Activated naive CD8-positive, alpha-beta T cell treated with anti-CD3 and anti-CD28 coated beads, Interleukin-2, amount 10 ng/mL, durations not matched to agents 7 days and 5 days (primary cell): ENCODE measurements around the gene CASD1. TPM values are rescaled to one million over a fixed set of nuclear protein-coding genes. Genes with fewer than 3 reads are reported as not detected.

Experiments used
- ATAC-seq: fragments of 150-1000 bp; cut with Tn5 transposase; one replicate; pipeline ENCODE4 v1.10.0; 2021; ENCODE audit warnings: low read depth, moderate library complexity
- POLR2A ChIA-PET: fragments of 350-600 bp; sonication (Branson Sonifier 250); formaldehyde crosslinking; loops from one replicate; lab custom pipeline; 2021; ENCODE audit warnings: antibody characterized with exemption; lab: Charles Lee
- DNase-seq: peaks from one replicate; pipeline ENCODE4 v3.0.0; 2021
- H3K27ac Mint-ChIP-seq: one replicate; pipeline ENCODE4 v1.8.0; 2022; ENCODE audit warnings: mild to moderate bottlenecking, mixed read lengths
- H3K27me3 Mint-ChIP-seq: one replicate; pipeline ENCODE4 v1.8.0; 2022; ENCODE audit warnings: mild to moderate bottlenecking, moderate library complexity, mixed read lengths
- H3K36me3 Mint-ChIP-seq: one replicate; pipeline ENCODE4 v1.8.0; 2021; ENCODE audit warnings: mild to moderate bottlenecking, mixed read lengths
- H3K4me1 Mint-ChIP-seq: one replicate; pipeline ENCODE4 v1.8.0; 2021; ENCODE audit warnings: mixed read lengths
- H3K4me3 Mint-ChIP-seq: one replicate; pipeline ENCODE4 v1.8.0; 2022; ENCODE audit warnings: mild to moderate bottlenecking, moderate library complexity, mixed read lengths
- H3K9me3 Mint-ChIP-seq: one replicate; pipeline ENCODE4 v1.8.0; 2021; ENCODE audit warnings: mixed read lengths
- total RNA-seq, 2 experiments: library from RNA; stranded (reverse); gene quantifications; one replicate each; pipeline ENCODE4 v1.2.3, GENCODE V29; 2021

CASD1 gene
- total RNA-seq = 10 to 100 TPM; 17.5 to 17.8 TPM

GRCh38 chr7:94509264-94509886 is at the start of gene CASD1:
TSS of gene CASD1 (plus strand) at chr7:94509809. CDS start at chr7:94510085, 276 bp downstream.
- Mint-ChIP-seq H3K9me3 (no peaks in the 10 kb centered on the region), H3K27me3 (no peaks in the 10 kb centered on the region), H3K4me1 (peaks cover 23% of the 10 kb centered on the region), H3K4me3 (peak within 1 kb of the TSS; percentile 87), H3K36me3 (peaks cover 15% of the 10 kb centered on the region), H3K27ac (peak within 1 kb of the TSS; percentile 88)
- DNase-seq = no peak
- POLR2A ChIA-PET = interaction anchor here (1.4 kb wide), 1 partner anchor 148 kb away, joined by 4 read pairs; no protein-coding TSS in a partner anchor
- ATAC-seq = peak; percentile 74

DNA sequence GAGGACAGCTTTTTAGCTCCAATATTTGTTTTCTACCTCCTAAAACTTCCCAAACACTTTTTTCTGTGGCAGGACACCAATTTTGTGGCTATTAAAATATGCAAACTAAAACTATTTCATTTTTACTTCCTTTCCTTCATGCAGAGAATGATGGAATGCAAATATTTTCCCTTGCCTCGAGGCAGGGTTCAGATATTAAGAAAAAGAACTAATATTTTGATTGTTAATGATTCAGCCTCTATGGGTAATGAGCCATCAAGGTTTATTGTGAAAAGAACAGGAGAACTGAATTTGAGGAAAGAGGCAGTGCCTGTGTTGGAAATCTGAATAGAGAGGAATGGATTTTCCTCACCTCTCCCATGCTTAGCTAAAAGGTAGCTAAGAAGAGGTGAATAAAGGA is 43.1 kb upstream of the CASD1 start:
- DNase-seq = no peak
- POLR2A ChIA-PET = no interaction called here
- H3K27me3 Mint-ChIP-seq = peaks cover 3% of the 10 kb centered on the region
- peaks cover 3% of the 10 kb centered on the region for H3K9me3 Mint-ChIP-seq
- H3K4me3 Mint-ChIP-seq = no peak overlapping the region
- no peak overlapping the region for H3K27ac Mint-ChIP-seq
- ATAC-seq = no peak
- no peaks in the 10 kb centered on the region for H3K4me1 Mint-ChIP-seq
- no peaks in the 10 kb centered on the region for H3K36me3 Mint-ChIP-seq

DNA sequence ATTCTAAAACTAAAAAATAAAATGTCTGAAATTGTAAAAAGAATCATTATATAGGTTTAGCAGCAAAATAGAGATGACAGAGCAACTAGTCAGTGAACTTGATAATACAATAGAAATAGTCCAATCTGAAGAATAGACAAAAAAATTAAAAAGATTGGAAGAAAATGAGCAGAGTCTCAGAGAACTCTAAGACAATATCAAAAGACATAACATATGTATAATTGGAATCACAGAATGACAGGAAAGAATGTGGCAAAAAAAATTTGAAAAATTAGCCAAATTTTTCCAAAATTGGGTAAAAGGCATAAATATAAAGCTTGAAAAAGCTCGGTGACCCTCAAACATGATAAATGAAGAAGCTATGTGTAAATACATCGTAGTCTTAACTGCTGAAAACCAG is 38.0 kb upstream of the CASD1 start:
- peaks cover 3% of the 10 kb centered on the region for H3K9me3 Mint-ChIP-seq
- peaks cover 8% of the 10 kb centered on the region for H3K27me3 Mint-ChIP-seq
- H3K4me3 Mint-ChIP-seq = no peak overlapping the region
- no peak for ATAC-seq
- H3K4me1 Mint-ChIP-seq = no peaks in the 10 kb centered on the region
- no peak overlapping the region for H3K27ac Mint-ChIP-seq
- no peak for DNase-seq
- no peaks in the 10 kb centered on the region for H3K36me3 Mint-ChIP-seq
- POLR2A ChIA-PET = no interaction called here

GRCh38 chr7:94472608-94473007 is 37.0 kb upstream of the CASD1 start:
- ATAC-seq (no peak), DNase-seq (no peak)
- Mint-ChIP-seq H3K27me3 (peaks cover 10% of the 10 kb centered on the region), H3K4me3 (no peak overlapping the region), H3K27ac (no peak overlapping the region), H3K9me3 (peaks cover 3% of the 10 kb centered on the region), H3K36me3 (no peaks in the 10 kb centered on the region), H3K4me1 (no peaks in the 10 kb centered on the region)
- POLR2A ChIA-PET = no interaction called here

- ATAC-seq (no peak), DNase-seq (no peak)
- Mint-ChIP-seq H3K4me1 (no peaks in the 10 kb centered on the region), H3K4me3 (no peak overlapping the region), H3K27ac (no peak overlapping the region), H3K27me3 (peaks cover 12% of the 10 kb centered on the region), H3K36me3 (no peaks in the 10 kb centered on the region), H3K9me3 (no peaks in the 10 kb centered on the region)
- POLR2A ChIA-PET = no interaction called here
Observed at GRCh38 chr7:94476251-94476840, 33.3 kb upstream of the CASD1 start.

DNA sequence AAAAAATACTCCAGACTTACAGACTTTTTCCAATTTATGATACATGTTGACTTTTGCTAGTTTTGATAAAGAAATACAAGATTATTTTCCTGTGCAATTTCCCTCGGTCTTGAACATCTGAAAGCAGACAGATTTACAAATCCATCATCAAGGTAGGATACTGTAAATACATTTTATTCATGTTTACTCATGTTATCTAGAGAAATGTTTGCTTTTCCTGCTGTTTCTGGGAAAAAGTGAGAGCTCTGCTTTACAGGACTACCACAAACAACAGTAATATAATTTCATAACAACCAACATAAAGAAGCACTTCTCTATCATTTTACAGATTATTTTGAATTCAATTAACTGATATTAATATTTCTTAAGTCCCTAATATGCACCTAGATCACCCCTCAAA is 31.7 kb upstream of the CASD1 start:
- no peak for ATAC-seq
- Mint-ChIP-seq H3K4me3 (no peak overlapping the region), H3K27me3 (peaks cover 12% of the 10 kb centered on the region), H3K9me3 (no peaks in the 10 kb centered on the region), H3K27ac (no peak overlapping the region), H3K4me1 (no peaks in the 10 kb centered on the region), H3K36me3 (no peaks in the 10 kb centered on the region)
- DNase-seq = no peak
- POLR2A ChIA-PET = no interaction called here

- Mint-ChIP-seq H3K9me3 (no peaks in the 10 kb centered on the region), H3K4me1 (no peaks in the 10 kb centered on the region), H3K27ac (no peak overlapping the region), H3K27me3 (peaks cover 14% of the 10 kb centered on the region), H3K36me3 (no peaks in the 10 kb centered on the region), H3K4me3 (no peak overlapping the region)
- POLR2A ChIA-PET = no interaction called here
- DNase-seq (no peak), ATAC-seq (no peak)
Observed at GRCh38 chr7:94478648-94479214, 30.9 kb upstream of the CASD1 start.

GRCh38 chr7:94481279-94481678 is 28.3 kb upstream of the CASD1 start:
- ATAC-seq (no peak), DNase-seq (no peak)
- H3K27me3 Mint-ChIP-seq = peaks cover 9% of the 10 kb centered on the region
- POLR2A ChIA-PET = no interaction called here
- no peak overlapping the region for H3K27ac Mint-ChIP-seq
- H3K36me3 Mint-ChIP-seq = no peaks in the 10 kb centered on the region
- no peaks in the 10 kb centered on the region for H3K9me3 Mint-ChIP-seq
- H3K4me1 Mint-ChIP-seq = no peaks in the 10 kb centered on the region
- no peak overlapping the region for H3K4me3 Mint-ChIP-seq

- Mint-ChIP-seq H3K27me3 (peaks cover 7% of the 10 kb centered on the region), H3K36me3 (no peaks in the 10 kb centered on the region), H3K4me1 (no peaks in the 10 kb centered on the region), H3K9me3 (no peaks in the 10 kb centered on the region), H3K27ac (no peak overlapping the region), H3K4me3 (no peak overlapping the region)
- ATAC-seq (no peak), DNase-seq (no peak)
- POLR2A ChIA-PET = no interaction called here
Observed at GRCh38 chr7:94482796-94483195, 26.8 kb upstream of the CASD1 start.

DNA sequence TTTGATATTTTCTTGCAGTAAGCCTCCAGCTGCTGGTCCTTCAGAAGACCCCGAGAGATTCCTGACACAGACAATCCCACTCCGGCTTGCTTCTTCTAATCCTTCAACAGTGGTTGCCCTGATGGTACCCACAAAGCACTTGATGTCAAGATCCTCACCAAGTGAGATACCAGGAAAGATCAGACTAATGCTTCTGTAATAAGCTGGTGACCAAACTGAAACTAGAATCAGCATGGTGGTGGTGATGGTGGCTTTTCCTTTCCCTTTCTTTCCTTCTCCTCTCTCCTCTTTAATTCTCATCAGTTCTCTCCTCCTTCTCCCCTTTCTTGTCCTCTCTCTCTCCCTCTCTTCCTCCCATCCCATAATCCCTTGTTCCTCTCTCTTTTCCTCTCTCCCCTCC is 25.8 kb upstream of the CASD1 start:
- H3K36me3 Mint-ChIP-seq = no peaks in the 10 kb centered on the region
- ATAC-seq = no peak
- POLR2A ChIA-PET = no interaction called here

DNA sequence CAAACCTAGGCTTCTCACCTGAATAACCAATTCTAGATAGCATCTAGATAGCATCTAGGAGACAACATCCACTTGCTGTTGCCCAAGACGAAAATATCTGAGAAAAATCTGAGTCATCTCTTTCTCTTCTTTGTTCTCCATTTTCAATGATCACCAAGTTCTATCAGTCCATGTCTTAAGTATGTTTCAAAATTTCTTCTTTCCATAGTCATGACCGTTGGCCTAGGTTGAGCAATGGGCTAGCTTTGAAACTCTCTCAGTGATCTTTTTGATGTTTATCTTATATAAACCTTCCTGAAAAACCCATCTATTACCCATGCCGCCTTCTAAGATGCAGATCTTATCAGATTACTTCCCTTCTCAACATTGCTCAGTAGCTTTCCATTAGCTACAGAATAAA is 23.4 kb upstream of the CASD1 start:
- H3K27me3 Mint-ChIP-seq = peaks cover 10% of the 10 kb centered on the region
- POLR2A ChIA-PET = no interaction called here

More for the DNA sequence above, 25.8 kb upstream of the CASD1 start:
- Mint-ChIP-seq H3K27me3 (peaks cover 9% of the 10 kb centered on the region), H3K9me3 (no peaks in the 10 kb centered on the region), H3K4me3 (no peak overlapping the region), H3K27ac (no peak overlapping the region), H3K4me1 (no peaks in the 10 kb centered on the region)
- no peak for DNase-seq

GRCh38 chr7:94491410-94491809 is 18.2 kb upstream of the CASD1 start:
- POLR2A ChIA-PET = no interaction called here
- H3K27ac Mint-ChIP-seq = no peak overlapping the region
- H3K4me3 Mint-ChIP-seq = no peak overlapping the region
- H3K36me3 Mint-ChIP-seq = no peaks in the 10 kb centered on the region
- H3K9me3 Mint-ChIP-seq = no peaks in the 10 kb centered on the region
- no peak for DNase-seq
- peaks cover 8% of the 10 kb centered on the region for H3K27me3 Mint-ChIP-seq
- no peaks in the 10 kb centered on the region for H3K4me1 Mint-ChIP-seq
- ATAC-seq = no peak

More for the DNA sequence above, 23.4 kb upstream of the CASD1 start:
- DNase-seq = no peak
- ATAC-seq = no peak
- Mint-ChIP-seq H3K9me3 (no peaks in the 10 kb centered on the region), H3K4me3 (no peak overlapping the region), H3K27ac (no peak overlapping the region), H3K4me1 (no peaks in the 10 kb centered on the region), H3K36me3 (no peaks in the 10 kb centered on the region)

- no peak for ATAC-seq
- Mint-ChIP-seq H3K27me3 (peaks cover 8% of the 10 kb centered on the region), H3K27ac (no peak overlapping the region), H3K9me3 (no peaks in the 10 kb centered on the region), H3K36me3 (no peaks in the 10 kb centered on the region), H3K4me1 (no peaks in the 10 kb centered on the region), H3K4me3 (no peak overlapping the region)
- no peak for DNase-seq
- POLR2A ChIA-PET = no interaction called here
Observed at GRCh38 chr7:94492601-94493000, 17.0 kb upstream of the CASD1 start.
